ENCODE measurements around the gene KCNJ12. TPM values are rescaled to one million over a fixed set of nuclear protein-coding genes. Genes with fewer than 3 reads are reported as not detected.

The KCNJ12 gene
- total RNA-seq, 2 donors from 2014 or later: 0.84 to 2.5 TPM

Other genes with a start within 250 kb of the KCNJ12 start
- gene DHRS7B, start 249.4 kb upstream of the KCNJ12 start, total RNA-seq: 10 to 100 TPM; 32.1 to 33.5 TPM
- gene TMEM11, start 162.2 kb upstream of the KCNJ12 start, total RNA-seq: 10 to 100 TPM; 28.5 to 30.7 TPM
- gene NATD1, start 122.9 kb upstream of the KCNJ12 start, total RNA-seq: 1 to 10 TPM; 3.1 to 5.6 TPM
- gene MAP2K3, start 91.6 kb upstream of the KCNJ12 start, total RNA-seq: 10 to 100 TPM; 74.2 to 75.8 TPM